NB4 (cell line): ENCODE data around the gene TACC2.

ENCODE experiments used
- POLR2A ChIP-seq: IDR thresholded peaks from 2 replicates; pipeline ENCODE4 v1.6.1; 2011; ENCODE audit warnings: mild to moderate bottlenecking; ENCODE audit not compliant: insufficient read length; ENCODE audit errors: extremely low read depth
- TF ChIP-seq, protein P1 (sequence below): IDR thresholded peaks from one replicate; pipeline ENCODE4 v1.5.1; 2012; ENCODE audit warnings: low read depth, low read length

DNA sequence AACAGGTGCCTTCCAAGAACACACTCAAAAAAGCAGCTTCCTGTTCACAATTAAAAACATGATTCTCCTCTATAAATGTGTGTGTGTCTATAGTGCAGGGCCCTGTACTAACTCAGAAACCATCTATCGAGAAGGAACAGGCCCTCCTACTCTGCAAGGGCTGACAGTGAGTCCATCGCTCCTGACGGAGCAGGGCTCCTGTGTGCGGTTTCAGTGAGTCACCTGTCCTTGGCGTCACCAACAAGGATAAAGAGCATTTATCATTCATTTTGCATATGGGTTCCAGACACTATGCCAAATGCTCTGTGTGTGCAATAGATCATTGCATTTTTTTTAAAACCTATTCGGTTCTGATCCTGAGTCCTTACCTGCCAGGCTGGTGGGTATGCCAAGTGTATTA is 63.7 kb downstream of the TACC2 start:
- TF ChIP-seq, protein P1, sequence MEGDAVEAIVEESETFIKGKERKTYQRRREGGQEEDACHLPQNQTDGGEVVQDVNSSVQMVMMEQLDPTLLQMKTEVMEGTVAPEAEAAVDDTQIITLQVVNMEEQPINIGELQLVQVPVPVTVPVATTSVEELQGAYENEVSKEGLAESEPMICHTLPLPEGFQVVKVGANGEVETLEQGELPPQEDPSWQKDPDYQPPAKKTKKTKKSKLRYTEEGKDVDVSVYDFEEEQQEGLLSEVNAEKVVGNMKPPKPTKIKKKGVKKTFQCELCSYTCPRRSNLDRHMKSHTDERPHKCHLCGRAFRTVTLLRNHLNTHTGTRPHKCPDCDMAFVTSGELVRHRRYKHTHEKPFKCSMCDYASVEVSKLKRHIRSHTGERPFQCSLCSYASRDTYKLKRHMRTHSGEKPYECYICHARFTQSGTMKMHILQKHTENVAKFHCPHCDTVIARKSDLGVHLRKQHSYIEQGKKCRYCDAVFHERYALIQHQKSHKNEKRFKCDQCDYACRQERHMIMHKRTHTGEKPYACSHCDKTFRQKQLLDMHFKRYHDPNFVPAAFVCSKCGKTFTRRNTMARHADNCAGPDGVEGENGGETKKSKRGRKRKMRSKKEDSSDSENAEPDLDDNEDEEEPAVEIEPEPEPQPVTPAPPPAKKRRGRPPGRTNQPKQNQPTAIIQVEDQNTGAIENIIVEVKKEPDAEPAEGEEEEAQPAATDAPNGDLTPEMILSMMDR: no peak
- no peak for TF ChIP-seq POLR2A
